Measurements from ENCODE around the gene ASB4. TPM values are rescaled to one million over a fixed set of nuclear protein-coding genes. Genes with fewer than 3 reads are reported as not detected.

ASB4 gene
- total RNA-seq, 2 donors from 2014 or later = 0.14 TPM; not detected in 1

DNA sequence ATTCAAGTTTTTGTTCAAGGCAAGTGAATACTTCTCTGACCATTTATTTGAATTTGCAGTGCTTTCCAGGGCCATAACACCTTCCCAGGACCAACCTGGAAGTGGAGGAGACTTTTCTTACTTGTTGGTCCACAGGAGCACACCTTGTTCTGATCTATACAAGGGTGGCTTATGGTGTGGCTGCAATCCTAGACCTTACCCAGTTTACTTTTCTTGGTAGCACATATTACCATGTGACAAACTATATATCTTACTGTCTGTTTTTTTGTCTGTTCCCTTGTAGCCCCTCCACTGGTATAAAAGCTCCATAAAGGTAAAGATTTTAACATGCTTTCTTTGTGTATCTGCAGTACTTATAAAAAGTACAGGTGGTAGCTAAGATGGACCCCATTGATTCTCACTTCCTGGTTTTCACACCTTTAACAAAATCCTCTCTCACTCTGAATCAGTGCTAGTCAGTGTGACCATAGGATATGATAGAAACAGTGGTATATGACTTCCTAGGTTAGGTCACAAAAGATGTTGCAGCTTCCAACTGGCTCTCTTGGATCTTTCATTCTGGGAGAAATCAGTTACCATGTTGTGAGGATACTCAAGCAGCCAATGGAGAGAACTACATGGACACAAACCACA, 5.6 kb upstream of the ASB4 start:
- Histone ChIP-seq H3K27ac (no peak overlapping the region), H3K9me3 (no peaks in the 10 kb centered on the region), H3K4me1 (ENCODE audit: control insufficient read depth in 1 of 2, low read depth in 2 of 2) (no peaks in the 10 kb centered on the region), H3K36me3 (no peaks in the 10 kb centered on the region), H3K4me3 (no peak overlapping the region), H3K27me3 (replicated peaks; ENCODE audit: insufficient read depth) (no peaks in the 10 kb centered on the region)
- DNase-seq (ENCODE audit: low spot score) (no peak), ATAC-seq (ENCODE audit: insufficient number of reproducible peaks, low FRiP score, low read depth) (no peak)
- TF ChIP-seq, protein P1, sequence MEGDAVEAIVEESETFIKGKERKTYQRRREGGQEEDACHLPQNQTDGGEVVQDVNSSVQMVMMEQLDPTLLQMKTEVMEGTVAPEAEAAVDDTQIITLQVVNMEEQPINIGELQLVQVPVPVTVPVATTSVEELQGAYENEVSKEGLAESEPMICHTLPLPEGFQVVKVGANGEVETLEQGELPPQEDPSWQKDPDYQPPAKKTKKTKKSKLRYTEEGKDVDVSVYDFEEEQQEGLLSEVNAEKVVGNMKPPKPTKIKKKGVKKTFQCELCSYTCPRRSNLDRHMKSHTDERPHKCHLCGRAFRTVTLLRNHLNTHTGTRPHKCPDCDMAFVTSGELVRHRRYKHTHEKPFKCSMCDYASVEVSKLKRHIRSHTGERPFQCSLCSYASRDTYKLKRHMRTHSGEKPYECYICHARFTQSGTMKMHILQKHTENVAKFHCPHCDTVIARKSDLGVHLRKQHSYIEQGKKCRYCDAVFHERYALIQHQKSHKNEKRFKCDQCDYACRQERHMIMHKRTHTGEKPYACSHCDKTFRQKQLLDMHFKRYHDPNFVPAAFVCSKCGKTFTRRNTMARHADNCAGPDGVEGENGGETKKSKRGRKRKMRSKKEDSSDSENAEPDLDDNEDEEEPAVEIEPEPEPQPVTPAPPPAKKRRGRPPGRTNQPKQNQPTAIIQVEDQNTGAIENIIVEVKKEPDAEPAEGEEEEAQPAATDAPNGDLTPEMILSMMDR (IDR thresholded peaks at IDR 0.05) = no peak

DNA sequence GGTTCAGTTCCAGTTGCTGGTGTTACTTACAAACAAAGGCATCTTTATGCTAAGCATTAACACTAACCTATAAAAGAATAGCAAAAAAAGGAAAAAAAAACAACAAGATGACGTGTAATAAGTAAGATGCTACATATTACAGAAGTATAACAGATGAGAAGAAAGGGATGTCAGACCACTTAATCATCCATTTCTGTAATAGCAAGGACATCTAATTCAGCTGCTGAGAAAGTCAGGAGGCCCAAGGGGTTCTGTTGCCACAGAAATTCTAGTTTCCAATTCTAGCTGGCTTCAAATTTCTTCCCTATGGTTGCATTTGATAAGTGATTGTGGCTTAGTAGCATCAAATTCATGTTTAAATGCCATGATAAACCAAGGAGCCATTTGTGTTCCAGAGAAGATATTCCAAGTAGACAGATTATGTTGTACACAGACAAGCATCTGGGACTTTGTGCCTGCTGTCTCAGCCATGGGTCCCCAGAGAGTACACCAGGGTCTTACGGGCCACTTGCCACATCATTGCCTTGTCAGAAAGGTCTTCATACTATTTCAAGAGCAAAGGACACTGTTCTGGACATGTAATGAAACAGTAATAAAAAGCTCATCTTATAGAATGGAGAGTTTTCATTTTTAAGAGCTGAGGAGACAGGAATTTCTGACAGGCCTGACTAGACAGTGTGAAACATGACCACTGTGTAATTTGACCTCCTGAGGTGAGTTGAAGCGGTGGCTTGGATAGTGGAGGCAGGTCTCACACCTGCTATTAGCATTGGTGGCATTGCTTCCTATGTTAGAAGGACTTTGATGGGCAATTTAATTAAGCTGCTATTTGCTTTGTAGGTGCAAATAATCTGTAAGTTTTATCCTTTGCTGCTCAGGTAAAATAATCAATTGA, 4.2 kb upstream of the ASB4 start:
- TF ChIP-seq, protein P1 (IDR thresholded peaks at IDR 0.05) = no peak
- Histone ChIP-seq H3K9me3 (no peaks in the 10 kb centered on the region), H3K36me3 (no peaks in the 10 kb centered on the region), H3K4me1 (ENCODE audit: control insufficient read depth in 1 of 2, low read depth in 2 of 2) (no peaks in the 10 kb centered on the region), H3K27ac (no peak overlapping the region), H3K4me3 (no peak overlapping the region), H3K27me3 (replicated peaks; ENCODE audit: insufficient read depth) (no peaks in the 10 kb centered on the region)
- ATAC-seq (ENCODE audit: insufficient number of reproducible peaks, low FRiP score, low read depth) (no peak), DNase-seq (ENCODE audit: low spot score) (no peak)

DNA sequence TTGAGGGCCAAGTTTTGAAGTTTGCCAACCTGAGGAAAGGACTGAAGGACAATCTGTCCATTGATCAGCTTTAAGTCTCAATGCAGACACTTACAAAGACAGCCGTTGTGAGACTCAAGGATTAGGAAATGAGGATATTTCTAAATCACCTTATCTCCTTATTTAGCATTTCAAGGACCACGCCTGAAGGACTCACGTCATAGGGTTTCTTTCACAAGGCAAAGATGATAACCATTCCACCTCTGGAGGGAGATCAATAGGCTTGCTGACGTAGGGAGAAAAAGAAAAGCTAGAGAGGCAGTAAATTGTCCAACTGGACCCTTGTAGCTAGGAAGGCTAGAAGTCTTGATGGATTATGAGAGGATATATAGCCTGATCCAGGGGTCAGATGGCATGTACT, 3.3 kb upstream of the ASB4 start:
- Histone ChIP-seq H3K27ac (no peak overlapping the region), H3K4me1 (ENCODE audit: control insufficient read depth in 1 of 2, low read depth in 2 of 2) (no peaks in the 10 kb centered on the region), H3K4me3 (no peak overlapping the region), H3K9me3 (no peaks in the 10 kb centered on the region), H3K27me3 (replicated peaks; ENCODE audit: insufficient read depth) (no peaks in the 10 kb centered on the region), H3K36me3 (no peaks in the 10 kb centered on the region)
- no peak for ATAC-seq (ENCODE audit: insufficient number of reproducible peaks, low FRiP score, low read depth)
- DNase-seq (ENCODE audit: low spot score) = no peak
- TF ChIP-seq, protein P1 (IDR thresholded peaks at IDR 0.05) = no peak

DNA sequence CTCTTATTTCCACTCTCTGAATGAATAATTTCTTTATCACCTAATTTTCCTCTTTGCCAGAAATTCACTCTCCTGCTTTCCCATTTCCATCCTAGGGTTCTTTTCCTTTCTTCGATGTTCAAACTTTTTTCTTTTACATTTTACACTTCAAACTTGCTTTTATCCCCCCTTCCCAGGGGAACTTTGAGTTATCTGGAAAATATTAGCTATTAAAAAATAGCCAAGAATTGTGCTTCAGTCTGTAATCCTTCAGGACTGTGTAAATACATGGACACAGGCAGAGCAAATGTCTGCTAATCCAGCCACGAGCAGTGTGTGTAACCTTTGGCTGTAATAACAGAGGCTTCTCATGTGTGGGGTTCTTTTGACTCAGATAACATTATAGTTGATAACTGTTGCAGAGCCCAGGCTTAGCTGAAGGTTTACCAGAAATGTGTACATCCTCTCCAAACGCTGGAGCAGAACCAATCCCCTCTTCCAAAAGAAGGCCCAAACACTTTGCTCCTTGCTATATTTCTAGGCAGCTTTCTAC, 4.6 kb downstream of the ASB4 start:
- no peak for ATAC-seq (ENCODE audit: insufficient number of reproducible peaks, low FRiP score, low read depth)
- no peaks in the 10 kb centered on the region for H3K27me3 ChIP-seq (replicated peaks; ENCODE audit: insufficient read depth)

DNA sequence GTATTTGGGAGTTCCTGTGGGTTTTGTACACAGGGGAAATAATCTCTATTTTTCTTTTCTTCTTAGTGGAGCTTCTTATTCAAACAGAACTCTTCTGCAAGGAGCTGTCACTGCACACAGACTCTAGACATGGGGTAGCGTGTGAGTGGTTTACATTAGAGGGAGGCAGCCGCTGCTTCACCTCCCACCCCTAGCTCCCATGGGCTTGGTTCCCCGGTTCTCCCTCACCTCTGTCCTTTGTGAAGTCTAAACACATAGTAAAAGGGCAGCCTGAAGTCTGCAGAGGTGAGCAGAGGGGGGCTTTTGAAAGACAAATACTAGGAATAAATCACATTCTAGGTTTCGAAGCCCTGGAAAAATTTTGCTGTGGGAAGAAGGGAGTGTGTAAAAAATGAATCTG, 5.5 kb downstream of the ASB4 start:
- H3K9me3 ChIP-seq = no peaks in the 10 kb centered on the region
- H3K36me3 ChIP-seq = no peaks in the 10 kb centered on the region
- ATAC-seq (ENCODE audit: insufficient number of reproducible peaks, low FRiP score, low read depth) (no peak), DNase-seq (ENCODE audit: low spot score) (no peak)
- no peak overlapping the region for H3K27ac ChIP-seq
- H3K27me3 ChIP-seq (replicated peaks; ENCODE audit: insufficient read depth) = no peaks in the 10 kb centered on the region
- H3K4me3 ChIP-seq = no peak overlapping the region
- H3K4me1 ChIP-seq (ENCODE audit: control insufficient read depth in 1 of 2, low read depth in 2 of 2) = no peaks in the 10 kb centered on the region
- TF ChIP-seq, protein P1 (IDR thresholded peaks at IDR 0.05) = no peak

More for the DNA sequence above, 4.6 kb downstream of the ASB4 start:
- TF ChIP-seq, protein P1 (IDR thresholded peaks at IDR 0.05) = no peak
- Histone ChIP-seq H3K9me3 (no peaks in the 10 kb centered on the region), H3K4me3 (no peak overlapping the region), H3K27ac (no peak overlapping the region), H3K36me3 (no peaks in the 10 kb centered on the region), H3K4me1 (ENCODE audit: control insufficient read depth in 1 of 2, low read depth in 2 of 2) (no peaks in the 10 kb centered on the region)
- DNase-seq (ENCODE audit: low spot score) = no peak
